IMR-90 (cell line): ENCODE data around the gene MKKS. TPM values are rescaled to one million over a fixed set of nuclear protein-coding genes. Genes with fewer than 3 reads are reported as not detected.
A peak's percentile ranks its signal among the peaks of the same experiment; 100 is the strongest.

Experiments used
- ATAC-seq: fragments of 200-7000 bp; cut with Tn5 transposase; 2 replicates; pipeline ENCODE4 v1.9.1; 2020; ENCODE audit warnings: low read depth, mild to moderate bottlenecking, moderate library complexity
- BruUV-seq: library from RNA; stranded (reverse); fragments of 400-500 nt; replicated peaks from 2 replicates; lab custom pipeline; 2021; lab: Mats Ljungman, UMichigan
- CTCF ChIA-PET: fragments of 300-600 bp; formaldehyde crosslinking; extraction: SDS; loops from one replicate; lab custom pipeline; 2021; ENCODE audit warnings: antibody characterized with exemption; lab: Yijun Ruan, JAX
- POLR2A ChIA-PET: fragments of 300-600 bp; sonication (Branson Sonifier 250); formaldehyde crosslinking; loops from one replicate; lab custom pipeline; 2022; ENCODE audit warnings: antibody characterized with exemption; ENCODE audit not compliant: unreplicated experiment; lab: Charles Lee
- DNase-seq: peaks from one replicate; pipeline ENCODE4 v3.0.0; 2013
- H2AFZ ChIP-seq: replicated peaks from 2 replicates; pipeline ENCODE3; 2013; ENCODE audit warnings: low read length, mild to moderate bottlenecking; ENCODE audit not compliant: poor library complexity
- H2AK5ac ChIP-seq: 2 replicates; pipeline ENCODE4 v1.6.1; 2013; ENCODE audit warnings: low read depth, low read length, inconsistent platforms
- H2AK9ac ChIP-seq: replicated peaks from 2 replicates; pipeline ENCODE3; 2013; ENCODE audit warnings: mild to moderate bottlenecking, low read depth, low read length, moderate library complexity; ENCODE audit not compliant: poor library complexity
- H2BK120ac ChIP-seq: 2 replicates; pipeline ENCODE4 v1.6.1; 2013; ENCODE audit warnings: low read depth, low read length, inconsistent platforms
- H2BK15ac ChIP-seq: 3 replicates; pipeline ENCODE4 v1.6.1; 2013; ENCODE audit warnings: low read depth, low read length, inconsistent platforms
- H2BK20ac ChIP-seq: 2 replicates; pipeline ENCODE4 v1.6.1; 2013; ENCODE audit warnings: low read depth, mild to moderate bottlenecking, inconsistent platforms, low read length, moderate library complexity
- H2BK5ac ChIP-seq: 2 replicates; pipeline ENCODE4 v1.6.1; 2013; ENCODE audit warnings: mild to moderate bottlenecking, low read depth, low read length, inconsistent platforms; ENCODE audit not compliant: poor library complexity, severe bottlenecking
- H3K14ac ChIP-seq: replicated peaks from 2 replicates; pipeline ENCODE4 v1.6.1; 2013; ENCODE audit warnings: low read depth, low read length, inconsistent platforms
- H3K18ac ChIP-seq: 2 replicates; pipeline ENCODE4 v1.6.1; 2013; ENCODE audit warnings: low read depth, low read length, control low read depth
- H3K23ac ChIP-seq: 2 replicates; pipeline ENCODE4 v1.6.1; 2013; ENCODE audit warnings: low read depth, low read length, inconsistent platforms
- H3K27ac ChIP-seq: 2 replicates; pipeline ENCODE4 v1.5.1; 2013; ENCODE audit warnings: mild to moderate bottlenecking, control low read depth, low read length; ENCODE audit not compliant: insufficient read depth
- H3K27me3 ChIP-seq: 2 replicates; pipeline ENCODE4 v1.6.1; 2013; ENCODE audit warnings: low read length; ENCODE audit not compliant: control insufficient read depth, insufficient read depth
- H3K36me3 ChIP-seq: 2 replicates; pipeline ENCODE4 v1.6.1; 2013; ENCODE audit warnings: low read length, mixed read lengths; ENCODE audit not compliant: control insufficient read depth, insufficient read depth
- H3K4ac ChIP-seq: 2 replicates; pipeline ENCODE4 v1.6.1; 2013; ENCODE audit warnings: low read depth, low read length, inconsistent platforms
- H3K4me1 ChIP-seq: 2 replicates; pipeline ENCODE4 v1.6.1; 2013; ENCODE audit warnings: low read length, mixed read lengths; ENCODE audit not compliant: control insufficient read depth, insufficient read depth
- H3K4me2 ChIP-seq: 2 replicates; pipeline ENCODE4 v1.6.1; 2013; ENCODE audit warnings: low read depth, mild to moderate bottlenecking, control low read depth, low read length, moderate library complexity
- H3K4me3 ChIP-seq: 2 replicates; pipeline ENCODE4 v1.5.1; 2013; ENCODE audit warnings: low read depth, mild to moderate bottlenecking, control low read depth, low read length, moderate library complexity; ENCODE audit not compliant: insufficient read depth
- H3K56ac ChIP-seq: 2 replicates; pipeline ENCODE4 v1.6.1; 2013; ENCODE audit warnings: low read length, inconsistent platforms; ENCODE audit not compliant: insufficient read depth; ENCODE audit errors: extremely low read depth
- H3K79me1 ChIP-seq, 2 experiments: 2 replicates each; pipeline ENCODE4 v1.6.1; 2013; ENCODE audit warnings: low read length in 2 of 2, inconsistent platforms in 1 of 2, low read depth in 1 of 2
- H3K9ac ChIP-seq: 2 replicates; pipeline ENCODE4 v1.6.1; 2013; ENCODE audit warnings: low read depth, low read length, control low read depth
- H3K9me1 ChIP-seq: 2 replicates; pipeline ENCODE4 v1.6.1; 2013; ENCODE audit warnings: low read length, inconsistent platforms; ENCODE audit not compliant: insufficient read depth
- H3K9me3 ChIP-seq: 2 replicates; pipeline ENCODE4 v1.6.1; 2013; ENCODE audit warnings: low read length; ENCODE audit not compliant: control insufficient read depth, insufficient read depth
- H4K20me1 ChIP-seq: 2 replicates; pipeline ENCODE4 v1.6.1; 2013; ENCODE audit warnings: low read length, inconsistent platforms; ENCODE audit not compliant: insufficient read depth
- H4K5ac ChIP-seq: 2 replicates; pipeline ENCODE4 v1.6.1; 2013; ENCODE audit warnings: mild to moderate bottlenecking, low read depth, low read length, control low read depth
- H4K8ac ChIP-seq, 2 experiments: 2 replicates each; pipeline ENCODE4 v1.6.1; 2013; ENCODE audit warnings: low read depth in 2 of 2, low read length in 2 of 2, control low read depth in 1 of 2, inconsistent platforms in 1 of 2
- H4K91ac ChIP-seq: 2 replicates; pipeline ENCODE4 v1.6.1; 2013; ENCODE audit warnings: low read depth, low read length, inconsistent platforms; ENCODE audit not compliant: insufficient read depth
- BHLHE40 ChIP-seq: fragments of 150-350 bp; IDR thresholded peaks from 2 replicates; pipeline ENCODE4 v1.6.1; 2016; ENCODE audit warnings: mild to moderate bottlenecking, low read depth, low read length
- CEBPB ChIP-seq: IDR thresholded peaks from 2 replicates; pipeline ENCODE4 v1.6.1; 2012; ENCODE audit warnings: low read depth, low read length, improper control_type of control experiment
- CHD1 ChIP-seq: IDR thresholded peaks from 2 replicates; pipeline ENCODE4 v1.6.1; 2012; ENCODE audit warnings: low read depth, low read length, improper control_type of control experiment
- CTCF ChIP-seq: conservative IDR thresholded peaks from 2 replicates; pipeline ENCODE4 v1.5.1; 2012; ENCODE audit warnings: mild to moderate bottlenecking, low read depth, low read length, improper control_type of control experiment
- ELK1 ChIP-seq: fragments of 150-350 bp; IDR thresholded peaks from 2 replicates; pipeline ENCODE4 v1.6.1; 2016; ENCODE audit warnings: low read depth, mild to moderate bottlenecking, low read length, moderate library complexity, borderline replicate concordance
- FOS ChIP-seq: fragments of 150-350 bp; IDR thresholded peaks from 2 replicates; pipeline ENCODE4 v1.6.1; 2016; ENCODE audit warnings: low read depth, low read length
- MAFK ChIP-seq: IDR thresholded peaks from 2 replicates; pipeline ENCODE4 v1.6.1; 2012; ENCODE audit warnings: low read depth, low read length, improper control_type of control experiment
- MAZ ChIP-seq: IDR thresholded peaks from 2 replicates; pipeline ENCODE4 v1.6.1; 2012; ENCODE audit warnings: low read depth, mild to moderate bottlenecking, low read length, improper control_type of control experiment, moderate library complexity, borderline replicate concordance
- MXI1 ChIP-seq: IDR thresholded peaks from 2 replicates; pipeline ENCODE4 v1.6.1; 2012; ENCODE audit warnings: low read depth, mild to moderate bottlenecking, low read length, moderate library complexity, borderline replicate concordance
- NFE2L2 ChIP-seq: fragments of 150-350 bp; IDR thresholded peaks from 2 replicates; pipeline ENCODE4 v1.6.1; 2016; ENCODE audit warnings: low read depth, mild to moderate bottlenecking, low read length
- POLR2A ChIP-seq: IDR thresholded peaks from 2 replicates; pipeline ENCODE4 v1.6.1; 2012; ENCODE audit warnings: mild to moderate bottlenecking, low read depth, low read length
- RAD21 ChIP-seq: IDR thresholded peaks from 2 replicates; pipeline ENCODE4 v1.6.1; 2012; ENCODE audit warnings: low read length, improper control_type of control experiment
- RCOR1 ChIP-seq: IDR thresholded peaks from 2 replicates; pipeline ENCODE4 v1.6.1; 2012; ENCODE audit warnings: mild to moderate bottlenecking, low read length, improper control_type of control experiment; ENCODE audit not compliant: insufficient replicate concordance
- RFX5 ChIP-seq: IDR thresholded peaks from 2 replicates; pipeline ENCODE4 v1.8.0; 2012; ENCODE audit warnings: low read depth, mild to moderate bottlenecking, low read length, moderate library complexity
- SMC3 ChIP-seq: fragments of 150-350 bp; IDR thresholded peaks from 2 replicates; pipeline ENCODE4 v1.6.1; 2016; ENCODE audit warnings: low read depth, mild to moderate bottlenecking, antibody characterized with exemption, low read length, moderate library complexity
- USF2 ChIP-seq: fragments of 150-350 bp; IDR thresholded peaks from 2 replicates; pipeline ENCODE4 v1.6.1; 2017; ENCODE audit warnings: mild to moderate bottlenecking, antibody characterized with exemption, low read length, low read depth
- WGBS, 2 experiments: methylation state at CpG; one replicate each; pipeline versions ENCODE4 v1.1.5 to v1.1.7; 2013; ENCODE audit warnings: missing lambda C conversion rate in 2 of 2; ENCODE audit not compliant: insufficient read length in 1 of 2; ENCODE audit errors: extremely low coverage in 2 of 2; 5-methylcytosine and 5-hydroxymethylcytosine counted together
- dilution Hi-C: fragments of 300-500 bp; cut with HindIII; formaldehyde crosslinking; loops from one replicate; pipeline ENCODE4 v1.14.3; 2018; ENCODE audit warnings: low sequenced_read_pairs; ENCODE audit not compliant: unreplicated experiment
- in situ Hi-C: fragments of 300-500 bp; cut with MboI; formaldehyde crosslinking; loops from 3 replicates; pipeline ENCODE4 v1.14.3; 2019; ENCODE audit warnings: low sequenced_read_pairs, inconsistent platforms, mixed read lengths
- intact Hi-C: fragments of 100-400 bp; cut with micrococcal nuclease; formaldehyde crosslinking; loops from 2 replicates; pipeline ENCODE4 v1.10.0; 2022
- polyA plus RNA-seq, 3 experiments: library from polyadenylated mRNA; depleted of rRNA; stranded (reverse); fragments of >200 nt; gene quantifications; 2 replicates each; pipeline ENCODE4 v1.2.3, GENCODE V29; 2012; ENCODE audit warnings: low replicate concordance in 1 of 3
- total RNA-seq: library from RNA; depleted of rRNA; stranded (reverse); fragments of >200 nt; gene quantifications from 2 replicates; pipeline ENCODE4 v1.2.3, GENCODE V29; 2012

The MKKS gene
- total and polyA plus RNA-seq, 2 of the 4 experiments (the other 2 are of a cell fraction): 6.9 to 7.5 TPM

GRCh38 chr20:10466325-10466724 is 32.3 kb upstream of the MKKS start:
- Histone ChIP-seq H3K27ac (no peak overlapping the region), H2BK120ac (no peak overlapping the region)

More at GRCh38 chr20:10466325-10466724, 32.3 kb upstream of the MKKS start:
- no peak overlapping the region for H3K4me2 ChIP-seq
- no peak overlapping the region for H2AFZ ChIP-seq
- no peaks in the 10 kb centered on the region for H3K9me1 ChIP-seq
- ATAC-seq (no peak), DNase-seq (peak; percentile 16)
- TF ChIP-seq ELK1: no peak
- no peak for TF ChIP-seq RAD21
- no peak for TF ChIP-seq MAZ
- no peak for TF ChIP-seq BHLHE40
- TF ChIP-seq CTCF: no peak
- no peak for TF ChIP-seq POLR2A
- TF ChIP-seq NFE2L2: no peak
- TF ChIP-seq USF2: no peak
- no peak for TF ChIP-seq CEBPB
- TF ChIP-seq FOS: no peak
- no peak for TF ChIP-seq RFX5
- no peak for TF ChIP-seq CHD1
- TF ChIP-seq MXI1: no peak
- TF ChIP-seq MAFK: no peak
- TF ChIP-seq RCOR1: no peak
- TF ChIP-seq SMC3: no peak
- no peak overlapping the region for H2AK9ac ChIP-seq
- H3K9ac ChIP-seq: no peak overlapping the region
- H3K14ac ChIP-seq: no peak overlapping the region
- no peak overlapping the region for H3K4me3 ChIP-seq
- no peak overlapping the region for H2BK20ac ChIP-seq
- POLR2A ChIA-PET: no interaction called here
- in situ Hi-C loops (loop anchor here (10.0 kb wide), 2 partner anchors 808 to 1078 kb away; no protein-coding TSS in a partner anchor), intact Hi-C loops (loop anchor here (5.0 kb wide), 3 partner anchors 181 to 806 kb away; no protein-coding TSS in a partner anchor), dilution Hi-C loops (no loop called here)
- H4K20me1 ChIP-seq: no peaks in the 10 kb centered on the region
- no peak overlapping the region for H3K56ac ChIP-seq
- no TSS peak for BruUV-seq
- WGBS, 2 experiments: no CpG with 5 or more reads among the region's 4 CpGs
- H3K27me3 ChIP-seq: no peaks in the 10 kb centered on the region
- no peak overlapping the region for H2BK5ac ChIP-seq
- peaks cover 2% of the 10 kb centered on the region for H3K4me1 ChIP-seq
- no peak overlapping the region for H3K23ac ChIP-seq
- H3K18ac ChIP-seq: no peak overlapping the region
- CTCF ChIA-PET: no interaction called here
- no peak overlapping the region for H4K8ac ChIP-seq
- peaks cover 2% of the 10 kb centered on the region for H3K9me3 ChIP-seq
- no peak overlapping the region for H2AK5ac ChIP-seq
- no peak overlapping the region for H3K4ac ChIP-seq
- H2BK15ac ChIP-seq: no peak overlapping the region
- H3K79me1 ChIP-seq: peaks cover 5 to 14% of the 10 kb centered on the region in 2 experiments; a peak in 2 of 4 replicates
- H4K5ac ChIP-seq: no peak overlapping the region
- no peak overlapping the region for H4K91ac ChIP-seq
- H3K36me3 ChIP-seq: no peaks in the 10 kb centered on the region
